GM21423 (cell line): ENCODE results near the gene FCGR2B.
"Not testable (repeated sequence)": the region's sequence is repeated elsewhere in the genome, so short reads cannot be mapped to it uniquely, and the experiment has no call there.

Experiments used
- ATAC-seq: cut with Tn5 transposase; IDR thresholded peaks from one replicate; pipeline ENCODE4 v1.9.1; 2021; ENCODE audit warnings: mild to moderate bottlenecking, moderate library complexity; ENCODE audit not compliant: unreplicated experiment

Gene FCGR2B

GRCh38 chr1:161702250-161702649 lies 39.3 kb downstream of the FCGR2B start:
- ATAC-seq: no peak

- peak; percentile 34 for ATAC-seq
Measured at GRCh38 chr1:161705537-161705936, 42.6 kb downstream of the FCGR2B start.

GRCh38 chr1:161706113-161706481 lies 43.2 kb downstream of the FCGR2B start:
- no peak for ATAC-seq

- ATAC-seq: peak; percentile 58
Measured at GRCh38 chr1:161706482-161707347, 43.8 kb downstream of the FCGR2B start, which contains the start of gene FCRLA. TSS of gene FCRLA (plus strand) at chr1:161707229. CDS start at chr1:161707265, 36 bp downstream.

DNA sequence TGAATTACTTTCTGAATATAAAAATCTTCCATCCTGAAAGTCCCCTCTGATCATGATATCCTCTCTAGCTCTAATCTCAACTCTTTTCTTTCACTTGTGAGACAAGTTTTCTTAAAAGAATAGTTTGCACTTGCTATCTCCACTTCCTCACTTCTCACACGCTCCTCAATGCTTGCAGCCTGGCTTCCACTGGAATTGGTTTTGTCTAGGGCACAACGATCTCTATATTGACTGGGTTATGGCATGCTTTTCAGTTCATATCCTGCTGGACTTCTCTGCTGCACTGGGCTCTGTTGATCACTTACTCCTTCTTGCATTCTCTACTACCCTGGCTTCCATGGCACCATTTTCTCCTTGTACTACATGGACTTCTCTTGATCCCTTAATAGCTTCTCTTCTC lies 44.6 kb downstream of the FCGR2B start:
- no peak for ATAC-seq

DNA sequence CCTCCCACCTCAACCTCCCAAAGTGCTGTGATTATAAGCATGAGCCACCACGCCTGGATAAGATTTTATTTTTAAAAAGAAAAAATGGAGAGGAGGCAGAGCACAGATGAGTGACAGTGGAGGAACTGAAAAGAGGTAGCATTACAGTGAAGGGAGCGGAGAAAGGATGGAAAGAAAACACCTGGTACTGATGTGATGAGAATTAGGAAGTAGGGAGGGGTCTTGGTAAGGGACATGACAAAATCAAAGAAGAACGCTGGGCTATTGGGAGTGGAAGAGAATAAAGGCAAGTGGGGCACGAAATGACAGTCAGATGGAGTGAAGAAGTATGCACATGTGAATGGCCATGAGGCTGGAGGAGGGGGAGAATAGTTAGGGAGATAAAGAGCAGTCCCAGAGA lies 46.4 kb downstream of the FCGR2B start:
- no peak for ATAC-seq

- no peak for ATAC-seq
Measured at GRCh38 chr1:161710560-161710959, 47.6 kb downstream of the FCGR2B start.

- ATAC-seq: peak; percentile 43
Measured at GRCh38 chr1:161718559-161719324, 55.8 kb downstream of the FCGR2B start.

DNA sequence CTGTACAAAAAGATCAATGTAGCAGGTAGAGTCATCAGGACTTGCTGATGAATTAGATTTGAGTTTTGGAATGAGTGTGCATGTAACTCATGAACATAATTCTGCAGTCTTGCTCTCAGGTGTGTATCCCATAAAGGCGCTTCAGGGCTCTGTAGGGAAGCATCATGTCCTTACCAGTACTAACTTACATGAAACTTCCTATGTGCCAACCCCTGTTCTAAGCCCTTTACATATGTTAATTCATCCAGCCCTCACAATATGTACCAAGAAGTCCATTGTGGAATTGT lies 56.3 kb downstream of the FCGR2B start:
- ATAC-seq: peak; percentile 28

DNA sequence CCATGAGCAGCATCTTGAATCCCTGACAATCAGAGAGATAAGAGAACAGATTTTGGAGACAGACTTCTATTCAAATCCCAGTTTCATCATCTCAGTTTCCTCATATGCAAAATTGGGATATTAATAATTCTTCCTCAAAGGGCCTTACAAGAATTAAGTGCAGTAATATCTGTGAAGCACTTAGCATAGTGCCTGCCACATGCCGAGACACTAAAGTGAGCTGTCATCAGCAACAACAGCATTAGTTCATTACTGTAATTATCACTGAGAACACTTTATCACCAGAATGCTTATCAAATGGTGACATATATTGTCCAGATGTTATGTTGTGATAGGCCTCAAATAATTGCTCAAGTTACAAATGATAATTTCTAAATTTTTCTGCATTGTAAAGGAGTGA lies 57.5 kb downstream of the FCGR2B start:
- ATAC-seq: no peak

DNA sequence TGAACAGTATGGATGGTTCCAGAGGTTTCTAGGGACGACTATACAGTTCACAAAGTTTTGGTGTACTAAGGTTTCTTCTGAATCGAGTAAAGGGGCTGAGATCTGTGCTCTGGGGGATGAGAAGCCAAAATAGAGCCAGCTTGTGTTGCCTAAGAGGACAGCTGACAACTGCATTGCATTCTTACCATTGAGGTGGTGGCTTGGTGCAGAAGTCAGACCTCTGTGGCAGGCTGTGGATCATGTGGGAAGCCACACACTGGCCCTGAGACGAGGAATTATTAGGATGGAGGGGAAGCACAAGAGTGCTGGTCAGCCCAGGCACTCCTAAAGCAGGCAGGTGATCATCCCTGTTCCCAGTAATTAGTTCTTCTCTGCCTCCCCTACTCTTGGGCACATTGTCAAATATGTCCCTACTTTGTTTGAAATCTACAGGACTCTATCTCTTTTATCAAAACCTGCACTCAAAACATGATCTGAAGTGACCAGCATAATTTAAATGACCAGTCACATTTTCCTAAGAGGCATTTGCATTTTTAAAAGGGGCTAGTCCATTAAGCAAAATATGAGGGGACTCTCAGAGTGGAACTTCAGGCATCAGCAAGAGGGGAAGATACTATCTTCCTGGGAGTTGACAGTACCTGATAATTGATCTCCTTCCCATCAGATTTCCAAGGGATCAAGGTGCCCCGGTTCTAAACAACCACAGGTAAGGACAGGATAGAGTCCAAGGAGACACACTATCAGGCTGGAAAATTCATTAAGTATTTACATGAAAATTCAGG lies 58.2 kb downstream of the FCGR2B start, which contains the start of gene FCRLB:
Gene FCRLB, plus strand, starts transcription at position 589 of the 782 bp plus-strand sequence. CDS start 1,129 bp downstream, outside the sequence.
- ATAC-seq: no peak

GRCh38 chr1:161721738-161722343 lies 58.9 kb downstream of the FCGR2B start:
- ATAC-seq: no peak

DNA sequence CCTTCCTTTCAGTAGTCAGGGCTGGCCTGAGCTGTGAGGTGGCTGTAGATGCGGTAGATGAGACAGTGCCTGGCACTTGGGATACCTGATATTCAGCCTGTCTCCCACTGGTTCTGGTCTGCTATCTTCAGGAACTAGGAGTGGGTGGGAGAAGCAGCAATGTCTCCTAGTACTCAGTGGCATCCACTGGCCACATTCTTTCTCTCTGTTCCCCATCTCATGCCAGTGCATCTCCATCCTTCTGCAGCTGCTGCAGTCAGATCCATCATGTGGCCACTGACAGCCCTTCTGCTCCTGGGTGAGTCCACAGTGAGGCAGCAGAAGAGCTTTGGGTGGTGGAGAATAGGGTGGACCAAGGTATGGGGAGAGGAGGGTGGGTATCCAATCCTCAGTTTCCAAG lies 59.5 kb downstream of the FCGR2B start:
- no peak for ATAC-seq

- no peak for ATAC-seq
Measured at GRCh38 chr1:161723459-161724141, 60.7 kb downstream of the FCGR2B start.

- not testable (repeated sequence) for ATAC-seq
Measured at GRCh38 chr1:161725258-161725907, 62.4 kb downstream of the FCGR2B start.

DNA sequence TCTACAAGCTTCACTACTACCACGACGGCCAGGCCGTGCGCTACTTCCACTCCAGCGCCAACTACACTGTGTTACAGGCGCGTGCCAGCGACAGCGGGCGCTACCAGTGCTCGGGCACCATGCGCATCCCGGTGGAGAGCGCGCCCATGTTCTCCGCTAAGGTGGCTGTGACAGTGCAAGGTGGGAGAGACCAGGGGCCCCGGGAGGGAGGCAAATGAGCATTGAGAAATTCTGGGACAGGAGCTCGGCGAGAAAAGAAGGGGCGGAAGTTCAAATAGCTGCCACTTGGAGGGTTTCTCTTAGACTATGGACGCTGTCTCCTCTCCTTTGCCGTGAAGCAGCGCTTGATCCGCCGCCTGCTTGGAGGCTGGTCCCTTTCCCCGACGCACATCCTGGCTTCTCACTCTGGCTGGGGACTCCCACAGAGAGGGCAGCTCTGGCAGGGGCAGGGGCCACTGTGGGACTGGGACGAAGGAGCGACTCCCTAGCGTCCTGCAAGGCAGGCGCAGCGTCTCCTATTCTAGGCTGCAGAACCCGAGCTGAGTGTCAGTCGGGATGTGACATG lies 63.0 kb downstream of the FCGR2B start:
- peak; percentile 13 for ATAC-seq

GRCh38 chr1:161726473-161727255 lies 63.7 kb downstream of the FCGR2B start:
- peak; percentile 58 for ATAC-seq

DNA sequence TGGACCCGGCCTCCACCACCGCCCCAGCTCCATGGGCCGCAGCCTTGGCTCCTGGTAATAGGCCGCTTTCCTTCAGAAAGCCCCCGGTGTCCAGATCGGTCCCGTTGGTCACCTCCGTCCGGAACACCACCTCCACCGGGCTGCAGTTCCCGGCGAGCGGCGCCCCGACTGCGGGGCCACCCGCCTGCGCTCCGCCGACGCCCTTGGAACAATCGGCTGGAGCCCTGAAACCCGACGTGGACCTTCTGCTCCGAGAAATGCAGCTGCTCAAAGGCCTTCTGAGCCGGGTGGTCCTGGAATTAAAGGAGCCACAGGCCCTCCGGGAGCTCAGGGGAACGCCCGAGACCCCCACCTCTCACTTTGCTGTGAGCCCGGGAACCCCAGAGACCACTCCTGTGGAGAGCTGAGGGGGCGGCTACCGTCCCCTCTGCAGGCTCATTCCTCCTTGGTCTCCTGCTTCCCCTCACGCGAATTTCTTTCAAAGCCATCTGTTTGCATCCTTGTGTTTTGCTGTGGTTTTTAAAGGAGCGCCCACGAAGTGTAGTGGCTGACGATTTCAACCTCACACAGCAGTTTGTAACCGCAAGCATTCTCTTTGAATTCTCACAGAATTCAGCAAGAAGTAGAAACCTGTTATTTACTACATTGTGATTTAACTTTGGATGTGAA lies 64.4 kb downstream of the FCGR2B start:
- peak; percentile 18 for ATAC-seq
